Subcutaneous abdominal adipose tissue (tissue), 5 donors: ENCODE results near the gene SEC23A.
"Not testable (repeated sequence)": the region's sequence is repeated elsewhere in the genome, so short reads cannot be mapped to it uniquely, and the experiment has no call there.

ENCODE experiments used
- H3K27ac ChIP-seq: one replicate; pipeline ENCODE4 v1.7.0; 2013; ENCODE audit warnings: low read depth, mild to moderate bottlenecking, inconsistent platforms, low read length, moderate library complexity
- H3K27me3 ChIP-seq, 5 donors: one replicate each; pipeline ENCODE4 v1.7.0; 2013; ENCODE audit warnings: low read length in 5 of 5, inconsistent platforms in 1 of 5; ENCODE audit not compliant: control insufficient read depth in 5 of 5, insufficient read depth in 4 of 5
- H3K36me3 ChIP-seq, 5 donors: one replicate each; pipeline ENCODE4 v1.7.0; 2013; ENCODE audit warnings: low read length in 5 of 5; ENCODE audit not compliant: control insufficient read depth in 5 of 5, insufficient read depth in 5 of 5
- H3K4me1 ChIP-seq, 5 donors: one replicate each; pipeline ENCODE4 v1.7.0; 2013; ENCODE audit warnings: low read length in 5 of 5, mild to moderate bottlenecking in 3 of 5, moderate library complexity in 1 of 5; ENCODE audit not compliant: control insufficient read depth in 5 of 5, insufficient read depth in 5 of 5
- H3K4me3 ChIP-seq, 5 donors: one replicate each; pipeline ENCODE4 v1.7.0; 2013; ENCODE audit warnings: low read length in 5 of 5, low read depth in 1 of 5
- H3K9ac ChIP-seq, 5 donors: one replicate each; pipeline ENCODE4 v1.7.0; 2013; ENCODE audit warnings: low read length in 5 of 5, mild to moderate bottlenecking in 4 of 5, moderate library complexity in 3 of 5
- H3K9me3 ChIP-seq, 5 donors: one replicate each; pipeline ENCODE4 v1.7.0; 2013; ENCODE audit warnings: low read length in 5 of 5; ENCODE audit not compliant: control insufficient read depth in 5 of 5
- donor health status: healthy.
- donor health status: healthy.
- donor health status: healthy.
- donor health status: healthy.
- donor health status: healthy.

Gene SEC23A

GRCh38 chr14:39102969-39103957 lies at the start of gene SEC23A:
Gene SEC23A, minus strand, starts transcription at chr14:39103235. Its CDS starts 7,117 bp downstream, at chr14:39096118.
- H3K9ac ChIP-seq: peak within 1 kb of the TSS; percentile 89 to 96 (median 95)
- H3K27ac ChIP-seq: peak within 1 kb of the TSS; percentile 94
- no peaks in the 10 kb centered on the region for H3K36me3 ChIP-seq
- H3K4me3 ChIP-seq: peak within 1 kb of the TSS; percentile 74 to 96 (median 89)
- H3K27me3 ChIP-seq: no peaks in the 10 kb centered on the region
- peaks cover 0 to 31% (median 22%) of the 10 kb centered on the region in 5 donors for H3K4me1 ChIP-seq
- no peaks in the 10 kb centered on the region for H3K9me3 ChIP-seq

GRCh38 chr14:39145266-39145966 lies 42.4 kb upstream of the SEC23A start:
- H3K9ac ChIP-seq: no peak overlapping the region
- no peaks in the 10 kb centered on the region for H3K27me3 ChIP-seq
- H3K36me3 ChIP-seq: peaks cover 15 to 42% (median 25%) of the 10 kb centered on the region in 5 donors
- no peak overlapping the region for H3K4me3 ChIP-seq
- H3K4me1 ChIP-seq: no peaks in the 10 kb centered on the region
- H3K27ac ChIP-seq: no peak overlapping the region
- no peaks in the 10 kb centered on the region for H3K9me3 ChIP-seq

GRCh38 chr14:39143226-39143625 lies 40.2 kb upstream of the SEC23A start:
- peaks cover 5 to 42% (median 12%) of the 10 kb centered on the region in 5 donors for H3K36me3 ChIP-seq
- not testable (repeated sequence) for H3K27me3 ChIP-seq, H3K4me3 ChIP-seq, H3K9ac ChIP-seq, H3K27ac ChIP-seq, H3K4me1 ChIP-seq, H3K9me3 ChIP-seq

GRCh38 chr14:39141623-39142022 lies 38.6 kb upstream of the SEC23A start:
- not testable (repeated sequence) for H3K27ac ChIP-seq, H3K9ac ChIP-seq, H3K9me3 ChIP-seq, H3K27me3 ChIP-seq, H3K4me3 ChIP-seq, H3K4me1 ChIP-seq
- peaks cover 5 to 39% (median 11%) of the 10 kb centered on the region in 5 donors for H3K36me3 ChIP-seq

GRCh38 chr14:39140170-39140569 lies 37.1 kb upstream of the SEC23A start:
- H3K27me3 ChIP-seq: no peaks in the 10 kb centered on the region
- no peak overlapping the region for H3K4me3 ChIP-seq
- no peak overlapping the region for H3K27ac ChIP-seq
- no peaks in the 10 kb centered on the region for H3K9me3 ChIP-seq
- H3K4me1 ChIP-seq: no peaks in the 10 kb centered on the region
- H3K9ac ChIP-seq: no peak overlapping the region
- peaks cover 12 to 47% (median 21%) of the 10 kb centered on the region in 5 donors for H3K36me3 ChIP-seq

- H3K9ac ChIP-seq: no peak overlapping the region
- no peaks in the 10 kb centered on the region for H3K4me1 ChIP-seq
- H3K9me3 ChIP-seq: no peaks in the 10 kb centered on the region
- H3K27ac ChIP-seq: no peak overlapping the region
- peaks cover 16 to 59% (median 32%) of the 10 kb centered on the region in 5 donors for H3K36me3 ChIP-seq
- no peaks in the 10 kb centered on the region for H3K27me3 ChIP-seq
- no peak overlapping the region for H3K4me3 ChIP-seq
Observed at GRCh38 chr14:39138440-39138839, 35.4 kb upstream of the SEC23A start.

- H3K9ac ChIP-seq, H3K4me1 ChIP-seq, H3K27me3 ChIP-seq, H3K9me3 ChIP-seq, H3K27ac ChIP-seq, H3K4me3 ChIP-seq: not testable (repeated sequence)
- H3K36me3 ChIP-seq: peaks cover 16 to 59% (median 32%) of the 10 kb centered on the region in 5 donors
Observed at GRCh38 chr14:39137835-39138234, 34.8 kb upstream of the SEC23A start.

GRCh38 chr14:39122330-39123138 lies 19.5 kb upstream of the SEC23A start:
- Histone ChIP-seq H3K36me3 (peaks cover 22 to 54% (median 27%) of the 10 kb centered on the region in 5 donors), H3K27ac (peak overlapping the region; percentile 85)

GRCh38 chr14:39114073-39114838 lies 11.2 kb upstream of the SEC23A start, which contains the start of gene GEMIN2:
Gene GEMIN2, plus strand, starts transcription at chr14:39114323. Its CDS starts 16 bp downstream, at chr14:39114339.
- Histone ChIP-seq H3K4me1 (peaks cover 0 to 17% (median 10%) of the 10 kb centered on the region in 5 donors), H3K9me3 (no peaks in the 10 kb centered on the region), H3K36me3 (peaks cover 6 to 15% (median 11%) of the 10 kb centered on the region in 5 donors), H3K27me3 (no peaks in the 10 kb centered on the region), H3K9ac (peak within 1 kb of the TSS; percentile 68 to 92 (median 88)), H3K4me3 (peak within 1 kb of the TSS; percentile 65 to 95 (median 93)), H3K27ac (peak within 1 kb of the TSS; percentile 70)

More at GRCh38 chr14:39122330-39123138, 19.5 kb upstream of the SEC23A start:
- H3K27me3 ChIP-seq: no peaks in the 10 kb centered on the region
- peak overlapping the region in 2 of 5 donors; percentile 22 to 56 for H3K9ac ChIP-seq
- H3K4me3 ChIP-seq: no peak overlapping the region
- H3K9me3 ChIP-seq: no peaks in the 10 kb centered on the region
- peaks cover 0 to 19% (median 9%) of the 10 kb centered on the region in 5 donors for H3K4me1 ChIP-seq
